Parathyroid adenoma (tissue), 2 donors: Measurements from ENCODE around the gene MAPK6.

Experiments used
- H2AFZ ChIP-seq: fragments of 300-600 bp; sonication (generic); one replicate; pipeline ENCODE4 v1.7.0; 2017; ENCODE audit warnings: antibody characterized with exemption, mild to moderate bottlenecking
- H3K27ac ChIP-seq: fragments of 300-600 bp; sonication (generic); one replicate; pipeline ENCODE4 v1.7.0; 2017
- H3K27me3 ChIP-seq: fragments of 300-600 bp; sonication (generic); one replicate; pipeline ENCODE4 v1.7.0; 2017; ENCODE audit warnings: low read length; ENCODE audit not compliant: control insufficient read depth, insufficient read depth
- H3K36me3 ChIP-seq: fragments of 300-600 bp; sonication (generic); one replicate; pipeline ENCODE4 v1.7.0; 2017; ENCODE audit warnings: low read length; ENCODE audit not compliant: control insufficient read depth, insufficient read depth
- H3K4me1 ChIP-seq: fragments of 300-600 bp; sonication (generic); one replicate; pipeline ENCODE4 v1.7.0; 2017; ENCODE audit warnings: control low read depth
- H3K4me2 ChIP-seq: fragments of 300-600 bp; sonication (generic); one replicate; pipeline ENCODE4 v1.7.0; 2017; ENCODE audit warnings: low read length
- H3K4me3 ChIP-seq: fragments of 300-600 bp; sonication (generic); one replicate; pipeline ENCODE4 v1.7.0; 2017; ENCODE audit warnings: low read depth, low read length
- H3K79me2 ChIP-seq: fragments of 300-600 bp; sonication (generic); one replicate; pipeline ENCODE4 v1.7.0; 2017; ENCODE audit warnings: control low read depth
- H3K9ac ChIP-seq: fragments of 300-600 bp; sonication (generic); one replicate; pipeline ENCODE4 v1.7.0; 2017; ENCODE audit warnings: mild to moderate bottlenecking
- H3K9me3 ChIP-seq: fragments of 300-600 bp; sonication (generic); one replicate; pipeline ENCODE4 v1.7.0; 2017; ENCODE audit warnings: low read length; ENCODE audit not compliant: control insufficient read depth
- TF ChIP-seq, protein P1 (sequence below): fragments of 300-600 bp; sonication (generic); IDR thresholded peaks from one replicate; pipeline ENCODE4 v1.7.0; 2017; ENCODE audit warnings: antibody characterized with exemption, mild to moderate bottlenecking
- donor health status: primary hyperparathyroidism.

Gene MAPK6

DNA sequence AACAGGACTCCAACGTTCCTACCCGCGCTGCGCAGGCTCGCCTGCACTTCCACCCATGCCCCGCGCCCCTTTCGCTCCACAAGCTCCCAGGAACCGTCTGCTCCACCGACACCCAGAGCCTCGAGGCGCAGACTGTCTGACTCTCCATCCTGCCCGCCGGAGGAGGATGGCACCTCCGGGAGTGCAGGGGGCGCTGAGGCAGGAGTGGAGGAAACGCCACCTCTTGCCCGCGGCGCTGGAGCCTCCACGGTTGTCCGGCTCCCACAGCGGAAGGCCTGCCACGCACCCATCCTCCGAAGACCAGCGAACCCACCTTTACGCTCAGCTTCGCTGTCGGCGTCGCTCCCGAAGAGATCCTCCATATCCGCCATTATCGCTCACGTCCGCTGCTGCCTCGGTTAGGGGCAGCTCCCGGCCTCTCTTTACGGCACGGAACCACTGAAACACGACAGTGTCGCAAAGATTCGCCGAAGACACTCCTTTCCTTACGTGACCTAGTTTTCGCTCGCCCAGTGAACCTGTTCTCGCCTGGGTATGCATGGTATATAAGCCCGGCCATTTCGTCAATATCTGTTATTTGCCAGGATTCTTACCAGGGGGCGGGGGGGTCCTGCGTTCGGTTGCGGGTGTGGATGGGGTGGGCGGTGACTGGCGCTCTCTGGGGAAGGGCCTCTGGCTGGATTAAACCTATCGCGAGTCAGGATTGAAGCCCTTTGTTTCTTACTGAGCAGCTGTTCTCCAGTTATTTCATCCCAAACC, 47.5 kb upstream of the MAPK6 start, which contains the start of gene LEO1:
LEO1 (minus strand) TSS at position 404 of the 759 bp plus-strand sequence; CDS start at position 371, 33 bp downstream.
- Histone ChIP-seq H2AFZ (peak within 1 kb of the TSS; percentile 91), H3K27me3 (no peaks in the 10 kb centered on the region), H3K27ac (peak within 1 kb of the TSS; percentile 88), H3K36me3 (no peaks in the 10 kb centered on the region), H3K4me2 (peak within 1 kb of the TSS; percentile 82), H3K9me3 (no peaks in the 10 kb centered on the region), H3K79me2 (peaks cover 14% of the 10 kb centered on the region), H3K9ac (peak within 1 kb of the TSS; percentile 76), H3K4me3 (peak within 1 kb of the TSS; percentile 96), H3K4me1 (peaks cover 2% of the 10 kb centered on the region)
- TF ChIP-seq, protein P1, sequence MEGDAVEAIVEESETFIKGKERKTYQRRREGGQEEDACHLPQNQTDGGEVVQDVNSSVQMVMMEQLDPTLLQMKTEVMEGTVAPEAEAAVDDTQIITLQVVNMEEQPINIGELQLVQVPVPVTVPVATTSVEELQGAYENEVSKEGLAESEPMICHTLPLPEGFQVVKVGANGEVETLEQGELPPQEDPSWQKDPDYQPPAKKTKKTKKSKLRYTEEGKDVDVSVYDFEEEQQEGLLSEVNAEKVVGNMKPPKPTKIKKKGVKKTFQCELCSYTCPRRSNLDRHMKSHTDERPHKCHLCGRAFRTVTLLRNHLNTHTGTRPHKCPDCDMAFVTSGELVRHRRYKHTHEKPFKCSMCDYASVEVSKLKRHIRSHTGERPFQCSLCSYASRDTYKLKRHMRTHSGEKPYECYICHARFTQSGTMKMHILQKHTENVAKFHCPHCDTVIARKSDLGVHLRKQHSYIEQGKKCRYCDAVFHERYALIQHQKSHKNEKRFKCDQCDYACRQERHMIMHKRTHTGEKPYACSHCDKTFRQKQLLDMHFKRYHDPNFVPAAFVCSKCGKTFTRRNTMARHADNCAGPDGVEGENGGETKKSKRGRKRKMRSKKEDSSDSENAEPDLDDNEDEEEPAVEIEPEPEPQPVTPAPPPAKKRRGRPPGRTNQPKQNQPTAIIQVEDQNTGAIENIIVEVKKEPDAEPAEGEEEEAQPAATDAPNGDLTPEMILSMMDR, result peak; percentile 19

DNA sequence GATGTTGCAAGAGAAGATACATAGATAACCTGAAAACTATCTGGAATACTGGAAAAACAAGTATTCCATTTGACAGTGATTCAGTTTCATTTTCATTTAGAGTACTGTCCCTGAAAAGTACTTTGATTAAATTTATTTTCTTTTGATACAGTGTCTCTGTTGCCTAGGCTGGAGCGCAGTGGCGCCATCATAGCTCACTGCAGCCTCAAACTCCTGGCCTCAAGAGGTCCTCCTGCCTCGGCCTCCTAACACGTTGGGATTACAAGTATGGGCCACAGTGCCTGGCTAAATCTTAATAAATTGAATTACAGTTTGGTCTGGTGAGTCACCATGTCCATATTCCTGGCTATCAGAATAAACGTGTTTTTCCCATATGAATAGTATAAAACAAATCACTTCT, 45.8 kb upstream of the MAPK6 start:
- H3K27ac ChIP-seq, result no peak overlapping the region
- no peak overlapping the region for H2AFZ ChIP-seq
- TF ChIP-seq, protein P1, result no peak

DNA sequence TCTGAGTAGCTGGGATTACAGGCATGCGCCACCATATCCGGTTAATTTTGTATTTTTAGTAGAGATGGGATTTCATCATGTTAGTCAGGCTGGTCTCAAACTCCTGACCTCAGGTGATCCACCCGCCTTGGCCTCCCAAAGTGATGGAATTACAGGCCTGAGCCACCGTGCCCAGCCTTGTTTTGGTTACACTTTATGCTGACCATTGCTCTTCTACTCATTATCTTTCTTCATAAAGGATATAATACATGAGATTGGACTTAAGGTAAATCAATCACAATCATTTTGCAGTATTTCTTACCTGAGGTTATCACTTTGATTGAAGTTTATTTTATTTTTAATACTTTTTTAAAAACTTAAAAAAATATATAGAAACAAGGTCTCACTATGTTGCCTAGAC, 45.2 kb upstream of the MAPK6 start:
- H3K79me2 ChIP-seq, result no peaks in the 10 kb centered on the region
- no peak overlapping the region for H3K27ac ChIP-seq
- H3K9ac ChIP-seq, result no peak overlapping the region
- no peaks in the 10 kb centered on the region for H3K9me3 ChIP-seq
- TF ChIP-seq, protein P1, result no peak
- H3K36me3 ChIP-seq, result no peaks in the 10 kb centered on the region
- H3K4me2 ChIP-seq, result no peak overlapping the region
- H3K4me3 ChIP-seq, result no peak overlapping the region
- no peak overlapping the region for H2AFZ ChIP-seq
- no peaks in the 10 kb centered on the region for H3K27me3 ChIP-seq
- peaks cover 2% of the 10 kb centered on the region for H3K4me1 ChIP-seq

More for the DNA sequence above, 45.8 kb upstream of the MAPK6 start:
- H3K9ac ChIP-seq, result no peak overlapping the region
- no peak overlapping the region for H3K4me2 ChIP-seq
- peaks cover 2% of the 10 kb centered on the region for H3K4me1 ChIP-seq
- H3K27me3 ChIP-seq, result no peaks in the 10 kb centered on the region
- peaks cover 3% of the 10 kb centered on the region for H3K79me2 ChIP-seq
- H3K4me3 ChIP-seq, result no peak overlapping the region
- H3K36me3 ChIP-seq, result no peaks in the 10 kb centered on the region
- no peaks in the 10 kb centered on the region for H3K9me3 ChIP-seq

DNA sequence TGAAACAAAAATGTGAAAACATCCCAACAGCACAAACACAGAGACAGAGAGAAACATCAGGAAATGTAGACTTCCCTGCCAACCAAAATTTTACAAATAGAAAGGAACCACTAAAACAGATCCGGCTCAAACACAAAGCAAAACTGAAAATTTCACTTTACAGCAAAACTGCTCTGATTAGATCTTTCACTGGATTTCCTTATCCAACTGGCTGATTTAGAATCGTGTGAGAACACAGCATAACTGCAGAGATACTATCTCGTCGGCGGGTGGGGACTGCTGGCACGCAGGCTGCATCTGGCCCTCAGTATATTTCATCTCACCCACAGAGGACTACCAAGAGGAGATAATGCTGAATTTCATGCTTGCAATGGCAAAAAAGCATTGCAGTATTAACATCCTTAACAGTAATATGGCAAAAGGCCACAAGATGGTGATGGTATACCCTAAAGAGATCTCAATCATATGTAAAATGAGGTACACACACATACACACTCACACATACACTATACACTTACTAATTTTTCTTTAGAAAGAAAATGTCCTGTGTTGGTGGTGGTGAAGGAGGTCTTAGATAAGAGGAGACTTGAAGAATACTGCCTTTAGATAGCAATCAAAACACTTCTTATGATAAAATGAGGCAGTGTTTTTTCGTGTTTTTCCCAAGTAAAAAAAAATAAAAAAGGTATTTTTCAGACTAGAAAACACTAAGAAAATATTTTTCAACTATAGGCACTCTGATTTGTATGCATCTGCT, 36.8 kb upstream of the MAPK6 start:
- TF ChIP-seq, protein P1, result peak; percentile 41
- Histone ChIP-seq H3K79me2 (no peaks in the 10 kb centered on the region), H3K4me3 (peak overlapping the region; percentile 52), H3K4me2 (peak overlapping the region; percentile 60), H3K27me3 (no peaks in the 10 kb centered on the region), H2AFZ (peak overlapping the region; percentile 56), H3K9me3 (no peaks in the 10 kb centered on the region), H3K4me1 (peaks cover 5% of the 10 kb centered on the region), H3K9ac (no peak overlapping the region), H3K36me3 (no peaks in the 10 kb centered on the region), H3K27ac (peak overlapping the region; percentile 82)
